Esophagus squamous epithelium (tissue), 4 donors: ENCODE measurements around the gene BABAM1.
"Not testable (repeated sequence)": the region's sequence is repeated elsewhere in the genome, so short reads cannot be mapped to it uniquely, and the experiment has no call there.

Experiments used
- CTCF ChIP-seq, 6 experiments: fragments of 450-650 bp in 4 of 6; fragments of 200-600 bp in 2 of 6; sonication (generic) in 2 of 6; IDR thresholded peaks; one replicate each; pipeline ENCODE4 v1.5.1; 2016 to 2019; ENCODE audit warnings: antibody characterized with exemption in 6 of 6, mild to moderate bottlenecking in 4 of 6, moderate library complexity in 4 of 6
- POLR2A ChIP-seq, 4 donors: fragments of 450-650 bp; IDR thresholded peaks; one replicate each; pipeline ENCODE4 v1.6.1; 2017; ENCODE audit warnings: antibody characterized with exemption in 4 of 4, mild to moderate bottlenecking in 4 of 4, moderate library complexity in 3 of 4

- TF ChIP-seq CTCF, POLR2A (IDR thresholded peaks at IDR 0.05): not testable (repeated sequence)
These were observed 28.3 kb downstream of the BABAM1 start for GRCh38 chr19:17295551-17295950.
